Measurements from ENCODE around the gene SYN1. TPM values are rescaled to one million over a fixed set of nuclear protein-coding genes. Genes with fewer than 3 reads are reported as not detected.

Gene SYN1
- polyA plus RNA-seq, 1 of the 3 experiments (the other 2 are of a cell fraction) = 0.08 TPM

DNA sequence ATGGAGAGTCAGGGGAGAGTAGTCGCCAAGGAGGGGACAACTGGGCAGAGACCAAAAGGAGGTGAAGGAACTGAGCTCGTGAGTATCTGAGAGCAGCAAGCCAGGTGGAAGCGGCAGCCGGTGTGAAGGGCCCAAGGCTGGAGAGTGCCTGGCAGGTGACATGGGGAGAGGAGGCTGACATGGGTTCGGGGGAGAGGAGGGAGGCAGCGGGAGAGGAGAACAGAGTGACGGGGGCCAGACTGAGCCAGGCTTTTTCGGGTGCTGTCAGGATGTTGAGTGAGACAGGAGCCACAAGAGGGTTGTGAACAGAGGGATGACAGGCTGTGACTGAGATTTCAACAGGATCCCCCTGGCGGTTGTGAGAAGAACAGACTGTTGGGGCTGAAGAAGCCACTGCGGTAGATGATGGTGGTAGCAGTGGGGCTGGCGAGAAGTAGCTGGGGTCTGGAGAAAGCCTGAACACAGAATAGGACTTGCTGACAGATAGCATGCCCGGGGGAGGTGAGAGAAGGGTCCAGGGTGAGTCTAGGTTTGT is 25.0 kb upstream of the SYN1 start:
- WGBS (ENCODE audit: low lambda C conversion rate) = 40% methylated on average over 12 of the region's 12 CpGs
- H2AFZ ChIP-seq (ENCODE audit: low read depth) = no peak overlapping the region
- H3K4me3 ChIP-seq (ENCODE audit: low read depth in 2 of 2, low read length in 1 of 2) = no peak overlapping the region
- no peaks in the 10 kb centered on the region for H3K9me2 ChIP-seq
- H3F3A ChIP-seq (replicated peaks; ENCODE audit: insufficient read depth) = no peaks in the 10 kb centered on the region
- DNase-seq = peak; percentile 65
- H3K36me3 ChIP-seq (replicated peaks in 1 of 2; ENCODE audit: control insufficient read depth in 1 of 2, insufficient read depth in 2 of 2, low read length in 1 of 2) = peaks cover 17 to 19% of the 10 kb centered on the region in 2 experiments
- H4K20me1 ChIP-seq (ENCODE audit: insufficient read depth) = no peaks in the 10 kb centered on the region
- H3K4me2 ChIP-seq = no peak overlapping the region
- peaks cover 14% of the 10 kb centered on the region; the same call in 1 of the 2 replicates for H3K79me2 ChIP-seq (ENCODE audit: insufficient read depth)
- ChIA-PET POLR2A (no interaction called here), CTCF (interaction anchor here (0.6 to 2.8 kb wide), 23 partner anchors 11 to 603 kb away, joined by 3 to 14 read pairs (median 3); partner anchors contain the start of genes CFP and TIMP1)
- TF ChIP-seq EZH2phosphoT487 (IDR thresholded peaks at IDR 0.05; ENCODE audit: borderline replicate concordance, low read depth) = no peak
- peak; percentile 37 for TF ChIP-seq RAD21 (IDR thresholded peaks at IDR 0.05; ENCODE audit: low read length)
- no peak for TF ChIP-seq TAF1 (IDR thresholded peaks at IDR 0.05; ENCODE audit: borderline replicate concordance, low read depth, low read length)
- TF ChIP-seq, protein P1, sequence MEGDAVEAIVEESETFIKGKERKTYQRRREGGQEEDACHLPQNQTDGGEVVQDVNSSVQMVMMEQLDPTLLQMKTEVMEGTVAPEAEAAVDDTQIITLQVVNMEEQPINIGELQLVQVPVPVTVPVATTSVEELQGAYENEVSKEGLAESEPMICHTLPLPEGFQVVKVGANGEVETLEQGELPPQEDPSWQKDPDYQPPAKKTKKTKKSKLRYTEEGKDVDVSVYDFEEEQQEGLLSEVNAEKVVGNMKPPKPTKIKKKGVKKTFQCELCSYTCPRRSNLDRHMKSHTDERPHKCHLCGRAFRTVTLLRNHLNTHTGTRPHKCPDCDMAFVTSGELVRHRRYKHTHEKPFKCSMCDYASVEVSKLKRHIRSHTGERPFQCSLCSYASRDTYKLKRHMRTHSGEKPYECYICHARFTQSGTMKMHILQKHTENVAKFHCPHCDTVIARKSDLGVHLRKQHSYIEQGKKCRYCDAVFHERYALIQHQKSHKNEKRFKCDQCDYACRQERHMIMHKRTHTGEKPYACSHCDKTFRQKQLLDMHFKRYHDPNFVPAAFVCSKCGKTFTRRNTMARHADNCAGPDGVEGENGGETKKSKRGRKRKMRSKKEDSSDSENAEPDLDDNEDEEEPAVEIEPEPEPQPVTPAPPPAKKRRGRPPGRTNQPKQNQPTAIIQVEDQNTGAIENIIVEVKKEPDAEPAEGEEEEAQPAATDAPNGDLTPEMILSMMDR (IDR thresholded peaks at IDR 0.05) = peak; percentile 56
- no peak for TF ChIP-seq RFX5 (IDR thresholded peaks at IDR 0.05; ENCODE audit: low read length)
- TF ChIP-seq SMC3 (IDR thresholded peaks at IDR 0.05; ENCODE audit: low read depth, low read length) = peak; percentile 34
- TF ChIP-seq, protein P2, sequence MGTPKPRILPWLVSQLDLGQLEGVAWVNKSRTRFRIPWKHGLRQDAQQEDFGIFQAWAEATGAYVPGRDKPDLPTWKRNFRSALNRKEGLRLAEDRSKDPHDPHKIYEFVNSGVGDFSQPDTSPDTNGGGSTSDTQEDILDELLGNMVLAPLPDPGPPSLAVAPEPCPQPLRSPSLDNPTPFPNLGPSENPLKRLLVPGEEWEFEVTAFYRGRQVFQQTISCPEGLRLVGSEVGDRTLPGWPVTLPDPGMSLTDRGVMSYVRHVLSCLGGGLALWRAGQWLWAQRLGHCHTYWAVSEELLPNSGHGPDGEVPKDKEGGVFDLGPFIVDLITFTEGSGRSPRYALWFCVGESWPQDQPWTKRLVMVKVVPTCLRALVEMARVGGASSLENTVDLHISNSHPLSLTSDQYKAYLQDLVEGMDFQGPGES (IDR thresholded peaks at IDR 0.05; ENCODE audit: low read depth, low read length) = no peak
- H3K27me3 ChIP-seq (ENCODE audit: insufficient read depth) = peaks cover 9% of the 10 kb centered on the region; the same call in 1 of the 2 replicates
- no peak overlapping the region for H3K9ac ChIP-seq
- H3K4me1 ChIP-seq (ENCODE audit: control insufficient read depth in 1 of 2, insufficient read depth in 2 of 2, low read depth in 1 of 2, low read length in 1 of 2) = peaks cover 0 to 5% of the 10 kb centered on the region in 2 experiments; a peak in 1 of 4 replicates
- H3K27ac ChIP-seq (ENCODE audit: low read depth in 2 of 2, low read length in 1 of 2) = no peak overlapping the region
- no peaks in the 10 kb centered on the region for H3K9me3 ChIP-seq

DNA sequence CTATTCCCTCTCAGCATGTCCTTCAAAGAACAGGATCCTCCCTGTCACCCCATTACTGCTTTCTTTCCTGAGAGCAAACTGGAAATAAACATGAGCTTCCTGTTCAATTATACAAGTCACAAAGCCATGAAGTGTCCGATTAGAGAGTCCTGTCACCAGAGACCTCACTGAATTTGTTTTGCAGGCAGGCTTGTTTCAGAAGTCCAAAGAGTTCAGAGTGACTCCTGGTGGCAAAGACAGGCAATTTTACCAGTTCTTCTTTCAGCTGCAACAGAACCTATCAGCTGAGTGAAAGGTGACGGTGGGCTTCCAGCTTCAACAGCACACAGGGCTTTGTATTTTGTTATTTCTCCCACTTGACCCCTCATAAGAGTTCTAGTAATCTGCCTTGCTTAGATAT is 24.3 kb upstream of the SYN1 start:
- Histone ChIP-seq H3K27ac (ENCODE audit: low read depth in 2 of 2, low read length in 1 of 2) (no peak overlapping the region), H3K4me2 (no peak overlapping the region), H2AFZ (ENCODE audit: low read depth) (no peak overlapping the region), H3K79me2 (ENCODE audit: insufficient read depth) (peaks cover 7% of the 10 kb centered on the region; the same call in 1 of the 2 replicates), H3K9me2 (no peaks in the 10 kb centered on the region), H3K9ac (no peak overlapping the region), H3K4me3 (ENCODE audit: low read depth in 2 of 2, low read length in 1 of 2) (no peak overlapping the region), H3K9me3 (no peaks in the 10 kb centered on the region), H3K4me1 (ENCODE audit: control insufficient read depth in 1 of 2, insufficient read depth in 2 of 2, low read depth in 1 of 2, low read length in 1 of 2) (no peaks in the 10 kb centered on the region; a peak in 1 of 4 replicates), H3F3A (replicated peaks; ENCODE audit: insufficient read depth) (no peaks in the 10 kb centered on the region), H3K36me3 (replicated peaks in 1 of 2; ENCODE audit: control insufficient read depth in 1 of 2, insufficient read depth in 2 of 2, low read length in 1 of 2) (peaks cover 20 to 22% of the 10 kb centered on the region in 2 experiments), H4K20me1 (ENCODE audit: insufficient read depth) (no peaks in the 10 kb centered on the region), H3K27me3 (ENCODE audit: insufficient read depth) (peaks cover 9% of the 10 kb centered on the region; the same call in 1 of the 2 replicates)
- WGBS (ENCODE audit: low lambda C conversion rate) = 17% methylated on average over 2 of the region's 2 CpGs
- POLR2A ChIA-PET = interaction anchor here (0.8 kb wide), 1 partner anchor 20 kb away, joined by 3 read pairs; no protein-coding TSS in a partner anchor
- DNase-seq = no peak
- CTCF ChIA-PET = interaction anchor here (0.7 to 2.8 kb wide), 23 partner anchors 10 to 383 kb away, joined by 3 to 14 read pairs (median 3); partner anchors contain the start of genes CFP and TIMP1
- no peak for TF ChIP-seq JUND (IDR thresholded peaks at IDR 0.05)
- no peak for TF ChIP-seq RXRA (IDR thresholded peaks at IDR 0.05; ENCODE audit: borderline replicate concordance, low read depth)
- no peak for TF ChIP-seq GABPA (IDR thresholded peaks at IDR 0.05; ENCODE audit: low read depth)
- TF ChIP-seq, protein P3, sequence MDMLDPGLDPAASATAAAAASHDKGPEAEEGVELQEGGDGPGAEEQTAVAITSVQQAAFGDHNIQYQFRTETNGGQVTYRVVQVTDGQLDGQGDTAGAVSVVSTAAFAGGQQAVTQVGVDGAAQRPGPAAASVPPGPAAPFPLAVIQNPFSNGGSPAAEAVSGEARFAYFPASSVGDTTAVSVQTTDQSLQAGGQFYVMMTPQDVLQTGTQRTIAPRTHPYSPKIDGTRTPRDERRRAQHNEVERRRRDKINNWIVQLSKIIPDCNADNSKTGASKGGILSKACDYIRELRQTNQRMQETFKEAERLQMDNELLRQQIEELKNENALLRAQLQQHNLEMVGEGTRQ (IDR thresholded peaks at IDR 0.05; ENCODE audit: borderline replicate concordance, low read depth, low read length) = no peak
- TF ChIP-seq RAD21 (IDR thresholded peaks at IDR 0.05; ENCODE audit: low read length) = peak; percentile 55
- TF ChIP-seq, protein P1 (IDR thresholded peaks at IDR 0.05) = peak; percentile 55
- TF ChIP-seq SMC3 (IDR thresholded peaks at IDR 0.05; ENCODE audit: low read depth, low read length) = peak; percentile 36
- TF ChIP-seq, protein P2 (IDR thresholded peaks at IDR 0.05; ENCODE audit: low read depth, low read length) = no peak
- TF ChIP-seq EP300 (IDR thresholded peaks at IDR 0.05; ENCODE audit: borderline replicate concordance in 1 of 2, low read depth in 1 of 2, low read length in 1 of 2) = no peak
- no peak for TF ChIP-seq SIN3A (IDR thresholded peaks at IDR 0.05; ENCODE audit: borderline replicate concordance, low read depth, low read length)
